Left lung (tissue), 10 donors: ENCODE results near the gene SULT1C3. TPM values are rescaled to one million over a fixed set of nuclear protein-coding genes. Genes with fewer than 3 reads are reported as not detected.

Experiments
- ATAC-seq: fragments of 200-7000 bp; cut with Tn5 transposase; one replicate; pipeline ENCODE4 v1.9.1; 2020; ENCODE audit warnings: moderate library complexity
- DNase-seq, 4 donors: peaks; one replicate each; pipeline ENCODE4 v3.0.0-alpha.2; 2013 to 2020
- H3K27ac ChIP-seq, 2 donors: fragments of 200-600 bp; sonication (generic) in 1 of 2; one replicate each; pipeline versions ENCODE4 v1.5.0 to v1.8.0; 2020 to 2021
- H3K27me3 ChIP-seq, 2 donors: fragments of 200-600 bp; sonication (generic) in 1 of 2; one replicate each; pipeline versions ENCODE4 v1.5.0 to v1.8.0; 2020 to 2021
- H3K36me3 ChIP-seq, 2 donors: fragments of 200-600 bp; sonication (generic) in 1 of 2; one replicate each; pipeline versions ENCODE4 v1.5.0 to v1.8.0; 2020 to 2021
- H3K4me1 ChIP-seq, 2 donors: fragments of 200-600 bp; one replicate each; pipeline ENCODE4 v1.8.0; 2021
- H3K4me3 ChIP-seq, 2 donors: fragments of 200-600 bp; sonication (generic) in 1 of 2; one replicate each; pipeline versions ENCODE4 v1.5.0 to v1.8.0; 2020 to 2021; ENCODE audit warnings: mild to moderate bottlenecking in 1 of 2
- H3K9me3 ChIP-seq, 2 donors: fragments of 200-600 bp; sonication (generic) in 1 of 2; one replicate each; pipeline versions ENCODE4 v1.5.0 to v1.8.0; 2020 to 2021
- intact Hi-C, 2 donors: fragments of 100-400 bp; cut with DNase I; formaldehyde crosslinking; loops; one replicate each; pipeline versions ENCODE4 v1.11.2 to v1.14.2; 2022
- polyA plus RNA-seq, 6 donors: library from polyadenylated mRNA; unstranded; fragments of 120-200 nt; gene quantifications; one replicate each; pipeline ENCODE4 v1.2.1, GENCODE V29; 2013; ENCODE audit not compliant: insufficient read length in 6 of 6
- total RNA-seq, 2 donors: library from RNA; stranded (reverse); fragmentation: NEBNext Ultra II Directional; extraction: Animal tissue kit (Norgen Biotek cat#: 25700); gene quantifications; one replicate each; pipeline ENCODE4 v1.2.1, GENCODE V29; 2021
- TF ChIP-seq, protein P1 (sequence below), 2 donors: fragments of 200-600 bp; sonication (generic) in 1 of 2; IDR thresholded peaks; one replicate each; pipeline versions ENCODE4 v1.5.0 to v1.8.0; 2021; ENCODE audit warnings: antibody characterized with exemption in 2 of 2
- donor health status: DM: no; HTN: yes; CAD: no.
- donor health status: DM: no; HTN: no; CAD: no.

Gene SULT1C3
- total and polyA plus RNA-seq, 8 donors, result 0.14 TPM; not detected in 7

- ATAC-seq (peak; percentile 12), DNase-seq (peak in 1 of 4 donors; percentile 13)
- Histone ChIP-seq H3K4me3 (no peak overlapping the region), H3K36me3 (no peaks in the 10 kb centered on the region), H3K27ac (no peak overlapping the region), H3K27me3 (no peaks in the 10 kb centered on the region), H3K4me1 (peaks cover 7 to 14% of the 10 kb centered on the region in 2 donors), H3K9me3 (no peaks in the 10 kb centered on the region)
- intact Hi-C loops, result no loop called here
- TF ChIP-seq, protein P1, sequence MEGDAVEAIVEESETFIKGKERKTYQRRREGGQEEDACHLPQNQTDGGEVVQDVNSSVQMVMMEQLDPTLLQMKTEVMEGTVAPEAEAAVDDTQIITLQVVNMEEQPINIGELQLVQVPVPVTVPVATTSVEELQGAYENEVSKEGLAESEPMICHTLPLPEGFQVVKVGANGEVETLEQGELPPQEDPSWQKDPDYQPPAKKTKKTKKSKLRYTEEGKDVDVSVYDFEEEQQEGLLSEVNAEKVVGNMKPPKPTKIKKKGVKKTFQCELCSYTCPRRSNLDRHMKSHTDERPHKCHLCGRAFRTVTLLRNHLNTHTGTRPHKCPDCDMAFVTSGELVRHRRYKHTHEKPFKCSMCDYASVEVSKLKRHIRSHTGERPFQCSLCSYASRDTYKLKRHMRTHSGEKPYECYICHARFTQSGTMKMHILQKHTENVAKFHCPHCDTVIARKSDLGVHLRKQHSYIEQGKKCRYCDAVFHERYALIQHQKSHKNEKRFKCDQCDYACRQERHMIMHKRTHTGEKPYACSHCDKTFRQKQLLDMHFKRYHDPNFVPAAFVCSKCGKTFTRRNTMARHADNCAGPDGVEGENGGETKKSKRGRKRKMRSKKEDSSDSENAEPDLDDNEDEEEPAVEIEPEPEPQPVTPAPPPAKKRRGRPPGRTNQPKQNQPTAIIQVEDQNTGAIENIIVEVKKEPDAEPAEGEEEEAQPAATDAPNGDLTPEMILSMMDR (IDR thresholded peaks at IDR 0.05), result no peak
These were observed 26.4 kb downstream of the SULT1C3 start for GRCh38 chr2:108266218-108266617.

DNA sequence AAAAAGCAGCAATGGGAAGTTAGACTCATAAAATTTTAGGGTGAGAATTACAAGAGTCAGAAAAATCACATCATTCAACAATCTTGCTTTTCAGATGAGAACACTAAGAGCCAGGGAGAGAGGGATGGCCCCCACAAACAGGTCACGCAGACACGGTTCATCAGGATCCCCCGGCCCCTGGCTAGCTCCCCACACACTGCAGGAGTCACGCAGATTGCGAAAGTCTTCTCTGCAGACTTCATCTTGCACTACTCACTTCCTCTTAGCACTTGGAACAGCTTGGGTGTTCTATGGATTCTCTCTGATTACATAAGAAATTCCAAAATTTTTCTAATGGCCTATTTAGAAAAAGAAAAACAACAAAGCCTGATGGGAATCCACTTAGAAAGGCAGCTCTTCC is 27.3 kb downstream of the SULT1C3 start:
- H3K4me1 ChIP-seq, result peaks cover 7 to 14% of the 10 kb centered on the region in 2 donors
- H3K27me3 ChIP-seq, result no peaks in the 10 kb centered on the region
- DNase-seq (peak in 3 of 4 donors; percentile 12 to 53 (median 40)), ATAC-seq (peak; percentile 85)
- no peak overlapping the region for H3K4me3 ChIP-seq
- TF ChIP-seq, protein P1 (IDR thresholded peaks at IDR 0.05), result no peak
- peak overlapping the region in 1 of 2 donors; percentile 59 for H3K27ac ChIP-seq
- intact Hi-C loops, result no loop called here
- H3K36me3 ChIP-seq, result no peaks in the 10 kb centered on the region
- H3K9me3 ChIP-seq, result no peaks in the 10 kb centered on the region

DNA sequence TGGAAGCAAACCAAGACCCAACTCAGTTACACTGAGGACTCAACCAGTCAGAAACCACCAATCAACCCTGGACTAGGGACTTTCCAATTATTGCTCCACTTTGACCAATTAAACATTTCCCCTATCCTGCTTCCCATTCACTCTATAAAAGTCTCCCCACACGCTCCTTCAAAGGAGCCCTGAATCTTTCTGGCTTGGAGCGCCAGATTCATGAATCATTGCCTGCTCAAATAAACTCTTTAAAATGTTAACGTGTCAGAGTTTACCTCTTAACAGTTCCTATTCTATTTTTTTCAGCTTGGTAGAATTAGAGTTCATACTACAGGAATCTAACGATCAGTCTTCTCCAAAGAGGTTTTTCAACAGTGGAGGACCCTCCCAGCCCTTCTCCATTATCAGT is 28.2 kb downstream of the SULT1C3 start:
- peak overlapping the region; percentile 28 to 59 for H3K27ac ChIP-seq
- H3K4me3 ChIP-seq, result no peak overlapping the region
- H3K27me3 ChIP-seq, result no peaks in the 10 kb centered on the region
- intact Hi-C loops, result no loop called here
- DNase-seq (no peak), ATAC-seq (peak; percentile 80)
- peaks cover 7 to 14% of the 10 kb centered on the region in 2 donors for H3K4me1 ChIP-seq
- no peaks in the 10 kb centered on the region for H3K36me3 ChIP-seq
- no peaks in the 10 kb centered on the region for H3K9me3 ChIP-seq
- TF ChIP-seq, protein P1 (IDR thresholded peaks at IDR 0.05), result no peak

- DNase-seq (no peak), ATAC-seq (no peak)
- intact Hi-C loops, result no loop called here
- no peak overlapping the region for H3K27ac ChIP-seq
- H3K36me3 ChIP-seq, result no peaks in the 10 kb centered on the region
- H3K9me3 ChIP-seq, result no peaks in the 10 kb centered on the region
- TF ChIP-seq, protein P1 (IDR thresholded peaks at IDR 0.05), result no peak
- no peak overlapping the region for H3K4me3 ChIP-seq
- no peaks in the 10 kb centered on the region for H3K27me3 ChIP-seq
- peaks cover 7 to 14% of the 10 kb centered on the region in 2 donors for H3K4me1 ChIP-seq
These were observed 30.6 kb downstream of the SULT1C3 start for GRCh38 chr2:108270346-108270745.

DNA sequence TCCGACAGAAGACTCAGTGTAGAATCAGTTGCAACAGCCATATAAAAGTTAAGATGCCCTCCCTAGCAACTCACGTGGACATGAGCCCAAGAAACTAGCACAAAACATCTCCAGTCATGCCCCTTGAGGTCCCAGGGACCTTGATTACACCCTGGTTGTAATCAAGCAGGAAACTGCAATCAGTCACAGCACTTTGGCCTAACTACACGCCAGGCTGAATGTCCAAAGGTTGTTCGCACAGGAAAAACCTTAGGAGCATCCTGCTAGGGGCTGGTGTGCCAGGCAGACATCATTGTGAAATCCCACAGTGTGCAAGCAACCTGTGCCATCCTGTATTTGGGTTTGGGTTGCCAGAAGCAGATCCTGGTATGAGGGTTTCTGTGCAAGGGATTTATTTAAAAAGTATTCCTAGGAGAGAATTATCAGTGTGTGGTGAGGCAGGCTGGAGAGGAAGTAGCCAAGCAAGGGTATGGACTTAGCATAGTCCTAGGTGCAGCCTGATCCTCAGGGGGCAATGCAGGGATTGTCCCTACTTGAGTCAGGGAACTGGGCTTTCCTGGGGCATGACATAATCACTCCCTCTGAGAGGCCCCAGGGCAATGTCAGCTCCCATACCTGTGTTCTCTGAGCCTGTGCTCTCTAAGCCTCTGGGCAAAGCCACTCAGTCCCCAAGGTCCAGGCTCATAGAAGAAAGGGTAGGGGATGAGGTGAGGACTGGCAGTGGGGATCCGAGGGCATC is 31.2 kb downstream of the SULT1C3 start:
- no peak for ATAC-seq
- intact Hi-C loops, result no loop called here

More for the DNA sequence above, 31.2 kb downstream of the SULT1C3 start:
- H3K27me3 ChIP-seq, result no peaks in the 10 kb centered on the region
- DNase-seq, result no peak
- TF ChIP-seq, protein P1 (IDR thresholded peaks at IDR 0.05), result no peak
- no peaks in the 10 kb centered on the region for H3K36me3 ChIP-seq
- no peak overlapping the region for H3K27ac ChIP-seq
- H3K4me3 ChIP-seq, result no peak overlapping the region
- no peaks in the 10 kb centered on the region for H3K9me3 ChIP-seq
- peaks cover 7 to 14% of the 10 kb centered on the region in 2 donors for H3K4me1 ChIP-seq
